Dendritic cell treated with granulocyte-macrophage colony-stimulating factor and Interleukin-4, amounts not matched to agents 40 ng/mL and 50 ng/mL, for 4 days (primary cell): ENCODE results near the gene KCNMA1.

Experiments used
- H3K27ac Mint-ChIP-seq: one replicate; pipeline ENCODE4 v1.8.0; 2022; ENCODE audit warnings: mild to moderate bottlenecking, mixed read lengths
- H3K27me3 Mint-ChIP-seq: one replicate; pipeline ENCODE4 v1.8.0; 2022; ENCODE audit warnings: mild to moderate bottlenecking, mixed read lengths
- H3K36me3 Mint-ChIP-seq: one replicate; pipeline ENCODE4 v1.8.0; 2022; ENCODE audit warnings: low read depth, mixed read lengths
- H3K4me1 Mint-ChIP-seq: one replicate; pipeline ENCODE4 v1.8.0; 2022; ENCODE audit warnings: low read depth, mixed read lengths
- H3K4me3 Mint-ChIP-seq: one replicate; pipeline ENCODE4 v1.8.0; 2022; ENCODE audit warnings: mild to moderate bottlenecking, moderate library complexity, mixed read lengths
- H3K9me3 Mint-ChIP-seq: one replicate; pipeline ENCODE4 v1.8.0; 2022; ENCODE audit warnings: mixed read lengths
- intact Hi-C: fragments of 100-400 bp; cut with micrococcal nuclease; formaldehyde crosslinking; loops from one replicate; pipeline ENCODE4 v1.15.0; 2022

The KCNMA1 gene

DNA sequence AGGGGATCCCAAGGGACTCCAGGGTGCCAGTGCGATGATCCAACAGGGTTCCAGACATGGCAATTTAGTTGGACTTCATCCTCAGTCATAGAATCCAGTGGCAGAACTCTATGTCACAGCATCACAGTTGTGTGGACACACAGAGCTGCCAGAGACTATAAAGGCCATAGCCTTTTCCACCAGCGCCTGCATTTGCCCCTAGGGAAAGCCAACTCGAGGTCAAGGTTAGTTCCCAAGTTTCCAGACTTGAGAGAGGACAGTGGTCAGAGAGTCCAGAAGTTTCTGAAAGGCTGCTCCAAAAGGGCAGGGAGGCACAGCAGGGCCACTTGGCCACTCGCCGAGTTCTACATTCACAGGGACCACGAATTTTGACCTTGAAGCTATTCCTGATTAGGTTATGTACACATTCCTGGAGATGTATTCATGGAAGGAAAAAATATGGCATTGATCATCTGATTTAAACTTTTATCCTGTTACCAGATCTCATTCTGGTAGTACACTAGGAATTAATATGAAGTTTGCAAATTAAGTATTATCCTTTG, 170.1 kb downstream of the KCNMA1 start:
- Mint-ChIP-seq H3K9me3 (no peaks in the 10 kb centered on the region), H3K36me3 (no peaks in the 10 kb centered on the region), H3K27me3 (peaks cover 3% of the 10 kb centered on the region), H3K27ac (no peak overlapping the region), H3K4me3 (no peak overlapping the region), H3K4me1 (no peaks in the 10 kb centered on the region)
- intact Hi-C loops, result no loop called here

- intact Hi-C loops, result no loop called here
- no peaks in the 10 kb centered on the region for H3K9me3 Mint-ChIP-seq
- peaks cover 4% of the 10 kb centered on the region for H3K27me3 Mint-ChIP-seq
- H3K27ac Mint-ChIP-seq, result no peak overlapping the region
- H3K36me3 Mint-ChIP-seq, result no peaks in the 10 kb centered on the region
- no peaks in the 10 kb centered on the region for H3K4me1 Mint-ChIP-seq
- no peak overlapping the region for H3K4me3 Mint-ChIP-seq
Observed at GRCh38 chr10:77463967-77464745, 173.5 kb downstream of the KCNMA1 start.

DNA sequence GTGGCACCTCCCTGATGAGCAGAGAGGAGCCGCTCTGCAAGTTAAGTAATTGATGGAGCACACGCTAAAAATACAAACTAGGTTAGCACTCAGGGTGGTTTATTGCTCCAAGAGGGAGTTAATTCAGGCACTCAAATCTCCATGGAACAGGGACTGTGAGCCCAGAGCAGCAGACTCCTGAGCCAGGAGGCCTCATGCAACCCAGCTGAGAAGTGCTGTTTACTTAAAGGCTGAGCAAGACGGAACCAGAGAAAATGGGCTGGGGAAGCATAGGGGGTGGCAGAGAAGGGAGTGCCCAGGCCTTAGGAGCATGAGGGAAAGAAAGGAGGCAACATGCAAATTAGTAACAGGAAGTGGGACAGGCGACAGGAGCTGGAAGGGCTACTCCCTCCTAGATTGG, 174.1 kb downstream of the KCNMA1 start:
- Mint-ChIP-seq H3K36me3 (no peaks in the 10 kb centered on the region), H3K4me1 (no peaks in the 10 kb centered on the region), H3K27ac (no peak overlapping the region), H3K9me3 (no peaks in the 10 kb centered on the region), H3K4me3 (no peak overlapping the region), H3K27me3 (peaks cover 6% of the 10 kb centered on the region)
- intact Hi-C loops, result no loop called here

DNA sequence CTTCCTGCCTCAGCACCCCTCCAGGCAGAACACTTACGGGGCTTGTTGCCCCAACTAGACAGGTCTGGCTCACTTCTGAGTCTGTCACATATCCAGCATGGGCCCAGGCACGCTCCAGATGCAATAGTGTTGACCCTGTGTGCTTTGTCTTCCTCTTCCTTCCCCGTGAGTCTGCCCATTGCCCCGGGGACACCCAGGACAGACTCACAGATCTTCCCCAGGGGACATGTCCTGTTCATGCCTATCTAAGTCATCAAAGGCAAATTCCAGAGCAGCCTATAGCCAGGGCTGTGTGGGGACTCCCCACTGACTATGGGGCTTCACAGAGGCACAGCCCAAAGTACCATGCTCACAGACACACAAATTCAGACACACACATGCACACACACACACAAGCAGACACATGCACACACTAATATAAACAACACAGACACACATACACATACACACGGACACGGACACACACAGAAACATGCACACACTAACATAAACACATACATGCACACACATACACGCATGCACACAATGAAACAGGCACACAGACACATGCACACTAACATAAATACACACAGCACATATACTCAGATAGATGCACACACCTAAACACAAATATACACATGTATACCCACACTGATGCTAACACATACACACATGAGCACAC, 175.8 kb downstream of the KCNMA1 start:
- intact Hi-C loops, result no loop called here

DNA sequence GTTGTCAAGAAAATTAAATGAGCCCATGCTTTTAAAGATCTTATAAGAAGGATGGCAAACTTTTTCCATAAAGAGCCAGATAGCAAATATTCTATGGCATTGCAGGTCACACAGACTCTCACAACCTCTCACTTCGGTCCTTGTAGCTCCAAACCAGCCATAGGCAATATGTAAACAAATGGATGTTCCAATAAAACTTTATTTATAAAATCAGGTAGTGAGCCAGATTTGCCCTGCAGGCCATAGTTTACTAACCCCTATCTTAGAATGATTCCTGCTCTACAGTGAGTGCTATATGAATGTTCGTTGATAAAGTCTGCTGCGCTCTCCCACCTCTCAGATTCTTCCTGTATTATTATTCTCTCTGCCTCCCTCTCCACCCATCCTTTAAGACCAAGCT, 177.7 kb downstream of the KCNMA1 start:
- Mint-ChIP-seq H3K27me3 (peaks cover 11% of the 10 kb centered on the region), H3K27ac (no peak overlapping the region), H3K9me3 (no peaks in the 10 kb centered on the region), H3K4me1 (no peaks in the 10 kb centered on the region), H3K4me3 (no peak overlapping the region), H3K36me3 (no peaks in the 10 kb centered on the region)
- intact Hi-C loops, result loop anchor here (10.0 kb wide), 1 partner anchor 185 kb away; no protein-coding TSS in a partner anchor

More for the DNA sequence above, 175.8 kb downstream of the KCNMA1 start:
- Mint-ChIP-seq H3K36me3 (no peaks in the 10 kb centered on the region), H3K27me3 (peaks cover 12% of the 10 kb centered on the region), H3K4me1 (no peaks in the 10 kb centered on the region), H3K4me3 (no peak overlapping the region), H3K27ac (no peak overlapping the region), H3K9me3 (no peaks in the 10 kb centered on the region)

DNA sequence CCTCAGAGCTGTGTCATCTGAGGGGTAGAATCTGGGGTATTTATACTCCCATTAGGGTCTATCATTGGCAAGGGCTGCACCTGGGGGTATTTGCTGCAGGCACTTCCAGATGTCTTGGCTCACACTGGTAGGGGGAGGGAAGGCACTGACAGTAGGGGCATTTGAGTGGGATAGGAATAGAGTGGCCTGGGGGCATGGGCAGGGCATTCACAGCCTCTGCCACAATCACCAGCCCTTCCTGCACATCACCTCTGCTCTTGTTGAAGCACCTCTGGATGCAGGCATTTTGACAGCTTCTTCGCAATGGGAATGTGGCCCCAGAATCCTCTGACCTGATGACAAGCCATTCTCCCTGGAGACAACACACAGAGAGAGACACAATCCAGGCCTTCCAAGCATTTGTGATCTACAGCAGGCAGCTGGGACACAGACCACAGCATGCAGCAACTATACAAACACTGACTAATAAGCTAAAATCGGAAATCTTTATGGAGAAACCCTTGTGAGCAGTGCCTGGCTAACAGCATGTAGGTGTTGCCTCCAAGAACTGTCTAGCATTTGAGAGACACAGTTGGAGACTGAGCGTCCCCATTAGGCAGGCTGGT, 178.5 kb downstream of the KCNMA1 start:
- Mint-ChIP-seq H3K4me3 (no peak overlapping the region), H3K27me3 (peaks cover 11% of the 10 kb centered on the region)

DNA sequence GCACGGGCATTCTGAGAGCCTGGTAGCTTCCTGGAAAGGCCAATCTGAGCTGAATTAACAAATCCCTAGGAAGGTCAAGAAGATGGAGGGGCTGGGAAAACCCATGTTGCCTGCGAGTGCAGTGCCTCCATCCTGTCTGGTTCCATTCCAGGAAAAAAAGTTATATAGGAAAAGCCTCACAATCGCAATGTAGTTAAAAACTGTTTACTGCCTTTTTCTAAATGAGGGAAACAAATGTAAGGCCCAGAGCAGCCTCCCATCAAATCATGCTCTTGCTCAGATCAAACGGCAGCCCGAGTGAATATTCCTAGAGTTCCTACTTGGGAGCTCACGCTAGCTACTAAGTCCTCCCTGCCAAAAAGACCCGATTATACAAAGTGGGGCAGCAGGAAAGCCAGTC, 179.9 kb downstream of the KCNMA1 start:
- Mint-ChIP-seq H3K27ac (no peak overlapping the region), H3K36me3 (no peaks in the 10 kb centered on the region), H3K9me3 (no peaks in the 10 kb centered on the region), H3K4me1 (no peaks in the 10 kb centered on the region), H3K27me3 (peaks cover 13% of the 10 kb centered on the region), H3K4me3 (no peak overlapping the region)
- intact Hi-C loops, result loop anchor here (10.0 kb wide), 1 partner anchor 187 kb away; no protein-coding TSS in a partner anchor

More for the DNA sequence above, 178.5 kb downstream of the KCNMA1 start:
- Mint-ChIP-seq H3K27ac (no peak overlapping the region), H3K4me1 (no peaks in the 10 kb centered on the region), H3K9me3 (no peaks in the 10 kb centered on the region), H3K36me3 (no peaks in the 10 kb centered on the region)
- intact Hi-C loops, result loop anchor here (10.0 kb wide), 1 partner anchor 186 kb away; no protein-coding TSS in a partner anchor

DNA sequence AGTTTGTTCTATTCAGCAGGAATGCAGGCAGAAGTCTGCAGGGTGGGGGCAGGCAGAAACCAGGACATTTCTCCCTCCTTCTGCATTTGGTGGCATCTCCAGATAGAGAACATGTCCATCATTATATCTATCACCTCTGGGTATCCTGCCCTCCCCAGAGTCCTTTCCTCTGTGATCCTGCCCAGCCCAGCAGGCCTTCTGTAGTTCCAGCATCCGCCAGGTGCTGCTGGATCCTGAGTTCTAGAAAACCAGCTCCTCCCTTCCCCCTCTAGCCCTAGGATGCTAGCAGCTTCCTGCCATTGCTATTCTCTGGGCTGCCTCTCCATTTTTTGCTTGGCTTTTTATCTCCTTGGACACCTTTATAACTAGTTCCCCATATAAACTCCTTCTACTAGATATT, 180.3 kb downstream of the KCNMA1 start:
- H3K36me3 Mint-ChIP-seq, result no peaks in the 10 kb centered on the region
- peaks cover 13% of the 10 kb centered on the region for H3K27me3 Mint-ChIP-seq
- no peak overlapping the region for H3K27ac Mint-ChIP-seq
- no peak overlapping the region for H3K4me3 Mint-ChIP-seq
- intact Hi-C loops, result loop anchor here (10.0 kb wide), 1 partner anchor 188 kb away; no protein-coding TSS in a partner anchor
- H3K4me1 Mint-ChIP-seq, result no peaks in the 10 kb centered on the region
- H3K9me3 Mint-ChIP-seq, result no peaks in the 10 kb centered on the region

DNA sequence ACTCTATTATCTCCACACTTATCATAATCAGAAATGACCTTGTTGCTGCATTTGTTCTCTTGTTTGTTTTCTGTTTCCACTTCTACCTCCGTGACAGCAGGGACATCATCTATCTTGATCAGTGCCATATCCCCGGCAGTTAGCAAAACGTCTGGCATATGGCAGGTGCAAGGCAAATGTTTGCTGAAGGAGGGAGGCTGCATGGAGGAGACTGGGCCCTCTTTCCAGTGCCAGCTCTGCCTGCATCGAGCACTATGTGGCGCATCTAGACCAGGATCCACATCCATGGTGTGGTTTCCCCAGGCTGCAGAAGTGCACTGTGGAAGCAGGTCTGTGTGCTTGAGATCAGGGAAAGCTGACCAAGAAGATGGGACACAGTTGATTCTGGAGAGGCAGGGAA, 181.2 kb downstream of the KCNMA1 start:
- Mint-ChIP-seq H3K4me3 (no peak overlapping the region), H3K4me1 (no peaks in the 10 kb centered on the region), H3K27ac (no peak overlapping the region), H3K36me3 (no peaks in the 10 kb centered on the region), H3K27me3 (peaks cover 13% of the 10 kb centered on the region), H3K9me3 (no peaks in the 10 kb centered on the region)
- intact Hi-C loops, result loop anchor here (10.0 kb wide), 1 partner anchor 188 kb away; no protein-coding TSS in a partner anchor

DNA sequence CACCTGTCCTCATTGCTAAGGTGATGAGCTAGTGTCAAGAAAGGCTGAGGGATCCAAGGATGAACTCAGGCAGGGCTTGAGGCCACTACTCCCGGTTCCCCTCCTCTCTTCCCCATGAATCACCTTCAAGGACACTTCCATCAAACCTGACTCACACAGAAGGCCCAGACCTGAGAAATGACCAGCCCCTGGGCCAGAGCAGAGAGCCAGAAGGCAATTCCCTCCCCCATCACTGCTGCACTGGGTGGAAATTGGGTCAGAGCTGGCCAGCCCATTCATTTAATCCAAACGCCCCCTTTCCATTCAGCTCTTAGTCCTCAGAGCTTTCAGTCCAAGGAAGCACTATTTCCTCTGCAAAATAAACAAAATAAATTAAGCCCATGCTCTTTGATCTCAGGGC, 182.0 kb downstream of the KCNMA1 start:
- intact Hi-C loops, result loop anchor here (10.0 kb wide), 1 partner anchor 189 kb away; no protein-coding TSS in a partner anchor
- Mint-ChIP-seq H3K36me3 (no peaks in the 10 kb centered on the region), H3K9me3 (no peaks in the 10 kb centered on the region), H3K27me3 (peaks cover 14% of the 10 kb centered on the region), H3K27ac (no peak overlapping the region), H3K4me3 (no peak overlapping the region), H3K4me1 (no peaks in the 10 kb centered on the region)

DNA sequence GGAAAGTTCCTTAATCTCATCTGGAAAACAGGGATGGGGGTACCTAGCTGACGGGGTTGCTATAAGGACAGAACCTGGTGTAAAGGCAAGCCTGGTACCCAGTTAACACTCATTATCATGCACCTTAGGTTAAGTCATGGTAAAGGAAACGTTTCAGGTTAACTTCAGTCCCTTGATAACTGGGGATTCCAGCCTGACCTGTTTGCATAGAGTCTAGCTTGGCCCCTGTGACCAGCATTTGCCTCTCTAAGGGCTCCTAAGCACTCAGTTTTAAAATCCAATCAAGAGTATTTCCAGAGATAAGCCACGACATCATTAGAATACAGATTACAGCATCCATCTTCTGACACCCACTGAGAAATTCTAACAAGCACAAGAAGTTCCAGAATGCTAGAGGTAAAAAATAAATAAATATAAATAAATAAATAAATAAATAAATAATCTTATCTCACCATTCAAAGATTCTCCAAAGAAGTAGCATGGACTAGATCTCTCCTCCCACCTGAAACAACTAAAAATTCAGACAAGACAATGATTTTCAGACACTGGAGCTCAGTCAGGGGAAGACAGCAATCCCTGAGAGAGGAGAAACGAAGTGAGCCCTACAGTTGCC, 184.6 kb downstream of the KCNMA1 start:
- intact Hi-C loops, result loop anchor here (10.0 kb wide), 1 partner anchor 192 kb away; no protein-coding TSS in a partner anchor
- no peaks in the 10 kb centered on the region for H3K36me3 Mint-ChIP-seq

GRCh38 chr10:77451886-77452285, 185.7 kb downstream of the KCNMA1 start:
- Mint-ChIP-seq H3K27me3 (peaks cover 7% of the 10 kb centered on the region), H3K9me3 (no peaks in the 10 kb centered on the region), H3K4me3 (no peak overlapping the region), H3K4me1 (no peaks in the 10 kb centered on the region), H3K27ac (no peak overlapping the region), H3K36me3 (no peaks in the 10 kb centered on the region)
- intact Hi-C loops, result loop anchor here (10.0 kb wide), 1 partner anchor 193 kb away; no protein-coding TSS in a partner anchor

More for the DNA sequence above, 184.6 kb downstream of the KCNMA1 start:
- no peak overlapping the region for H3K4me3 Mint-ChIP-seq
- H3K27ac Mint-ChIP-seq, result no peak overlapping the region
- no peaks in the 10 kb centered on the region for H3K4me1 Mint-ChIP-seq
- H3K9me3 Mint-ChIP-seq, result no peaks in the 10 kb centered on the region
- H3K27me3 Mint-ChIP-seq, result peaks cover 9% of the 10 kb centered on the region

DNA sequence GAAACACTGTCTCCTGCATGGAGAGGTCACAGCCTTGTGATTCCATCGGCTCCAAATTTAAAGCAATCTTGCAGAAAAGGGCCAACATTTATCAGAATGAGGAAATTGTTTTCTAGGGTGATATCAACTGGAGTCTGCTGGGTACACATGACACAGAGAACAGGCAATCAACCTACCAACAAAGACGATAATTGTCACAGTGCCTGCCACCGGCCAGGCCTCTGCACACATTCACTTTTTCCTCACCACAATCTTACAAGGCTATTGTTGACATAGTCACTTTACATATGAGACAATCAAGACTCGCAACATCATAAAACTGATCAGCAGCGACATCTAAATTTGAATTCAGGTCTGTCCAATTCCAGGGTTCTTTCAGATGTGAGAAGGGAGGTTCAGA, 189.4 kb downstream of the KCNMA1 start:
- Mint-ChIP-seq H3K9me3 (no peaks in the 10 kb centered on the region), H3K27ac (no peak overlapping the region), H3K27me3 (peaks cover 5% of the 10 kb centered on the region), H3K36me3 (no peaks in the 10 kb centered on the region), H3K4me3 (no peak overlapping the region), H3K4me1 (no peaks in the 10 kb centered on the region)
- intact Hi-C loops, result no loop called here
